Measurements from ENCODE around the gene L1CAM. TPM values are rescaled to one million over a fixed set of nuclear protein-coding genes. Genes with fewer than 3 reads are reported as not detected.

The L1CAM gene
- total and polyA plus RNA-seq, 2 experiments from 2014 or later: 0.33 to 0.69 TPM

- Histone ChIP-seq H3K79me2 (no peaks in the 10 kb centered on the region), H3K9me3 (ENCODE audit: low read depth) (no peaks in the 10 kb centered on the region), H3K4me2 (no peak overlapping the region), H3K9me2 (replicated peaks; ENCODE audit: insufficient read depth) (no peaks in the 10 kb centered on the region), H3K4me3 (no peak overlapping the region), H3K27ac (no peak overlapping the region), H3K36me3 (replicated peaks; ENCODE audit: insufficient read depth, low read depth) (no peaks in the 10 kb centered on the region), H2AFZ (no peak overlapping the region), H3K27me3 (no peaks in the 10 kb centered on the region), H4K20me1 (ENCODE audit: insufficient read depth, poor library complexity, severe bottlenecking) (no peaks in the 10 kb centered on the region), H3K4me1 (ENCODE audit: insufficient read depth) (no peaks in the 10 kb centered on the region)
- WGBS (ENCODE audit: low lambda C conversion rate, missing lambda C conversion rate): 37% methylated on average over 3 of the region's 3 CpGs
- DNase-seq (ENCODE audit: low spot score): no peak
- TF ChIP-seq CTCF (IDR thresholded peaks at IDR 0.05; ENCODE audit: poor library complexity): no peak
- TF ChIP-seq EZH2 (IDR thresholded peaks at IDR 0.05; ENCODE audit: borderline replicate concordance): no peak
- TF ChIP-seq EZH2phosphoT487 (IDR thresholded peaks at IDR 0.05; ENCODE audit: low read depth, severe bottlenecking, unreplicated experiment): no peak
Measured at GRCh38 chrX:153853180-153853901, 32.6 kb downstream of the L1CAM start.

DNA sequence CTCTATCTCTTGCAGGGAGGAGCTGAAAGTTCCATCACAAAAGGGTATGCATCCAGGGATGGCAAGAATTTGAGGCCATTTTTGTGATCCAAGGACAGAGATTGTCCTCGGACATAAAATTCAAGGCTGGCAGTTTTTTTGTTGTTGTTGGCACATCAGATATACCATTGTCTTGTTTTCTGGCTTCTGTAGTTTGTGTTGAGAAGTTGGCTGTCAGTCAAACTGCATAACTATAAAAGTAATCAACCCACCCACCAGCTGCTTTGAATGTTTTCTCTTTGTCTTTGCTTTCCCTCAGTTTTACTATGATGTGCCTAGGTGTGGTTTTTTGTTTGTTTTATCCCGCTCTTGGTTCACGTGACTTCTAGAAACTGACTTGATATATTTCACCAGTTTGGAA is 34.0 kb downstream of the L1CAM start:
- no peak for DNase-seq (ENCODE audit: low spot score)
- Histone ChIP-seq H3K4me1 (ENCODE audit: insufficient read depth) (no peaks in the 10 kb centered on the region), H3K27me3 (no peaks in the 10 kb centered on the region), H3K4me3 (no peak overlapping the region), H3K27ac (no peak overlapping the region), H4K20me1 (ENCODE audit: insufficient read depth, poor library complexity, severe bottlenecking) (no peaks in the 10 kb centered on the region), H3K79me2 (no peaks in the 10 kb centered on the region), H3K9me2 (replicated peaks; ENCODE audit: insufficient read depth) (no peaks in the 10 kb centered on the region), H2AFZ (no peak overlapping the region), H3K9me3 (ENCODE audit: low read depth) (no peaks in the 10 kb centered on the region), H3K4me2 (no peak overlapping the region), H3K36me3 (replicated peaks; ENCODE audit: insufficient read depth, low read depth) (no peaks in the 10 kb centered on the region)
- 77% methylated on average over 3 of the region's 3 CpGs for WGBS (ENCODE audit: low lambda C conversion rate, missing lambda C conversion rate)
- no peak for TF ChIP-seq CTCF (IDR thresholded peaks at IDR 0.05; ENCODE audit: poor library complexity)
- no peak for TF ChIP-seq EZH2phosphoT487 (IDR thresholded peaks at IDR 0.05; ENCODE audit: low read depth, severe bottlenecking, unreplicated experiment)
- TF ChIP-seq EZH2 (IDR thresholded peaks at IDR 0.05; ENCODE audit: borderline replicate concordance): no peak

DNA sequence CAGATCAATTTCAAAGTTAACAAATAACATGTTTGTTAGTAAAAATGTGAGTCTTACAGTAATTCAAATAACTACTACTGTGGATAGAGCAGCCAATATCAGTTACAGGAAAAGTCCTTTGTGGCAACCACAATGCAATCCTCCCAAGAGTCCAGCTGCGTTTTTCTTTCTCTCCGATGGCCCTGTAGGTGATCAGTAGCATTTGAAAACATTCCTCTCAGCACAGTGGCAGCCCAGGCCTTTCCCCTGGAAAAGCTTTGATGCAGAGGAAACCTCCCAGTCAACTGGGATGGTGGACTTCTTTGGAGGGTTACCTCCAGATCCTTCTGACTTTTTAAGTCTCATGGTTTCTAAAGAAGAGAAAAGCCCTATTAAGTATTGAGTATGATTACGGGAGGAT is 37.6 kb downstream of the L1CAM start:
- H3K36me3 ChIP-seq (replicated peaks; ENCODE audit: insufficient read depth, low read depth): no peaks in the 10 kb centered on the region
- H3K27ac ChIP-seq: no peak overlapping the region
- no peaks in the 10 kb centered on the region for H3K9me2 ChIP-seq (replicated peaks; ENCODE audit: insufficient read depth)
- H3K4me3 ChIP-seq: no peak overlapping the region
- WGBS (ENCODE audit: low lambda C conversion rate, missing lambda C conversion rate): 54% methylated on average over 3 of the region's 3 CpGs
- DNase-seq (ENCODE audit: low spot score): no peak
- H3K4me2 ChIP-seq: no peak overlapping the region
- no peak for TF ChIP-seq CTCF (IDR thresholded peaks at IDR 0.05; ENCODE audit: poor library complexity)
- no peak for TF ChIP-seq EZH2phosphoT487 (IDR thresholded peaks at IDR 0.05; ENCODE audit: low read depth, severe bottlenecking, unreplicated experiment)
- TF ChIP-seq EZH2 (IDR thresholded peaks at IDR 0.05; ENCODE audit: borderline replicate concordance): no peak
- no peak overlapping the region for H2AFZ ChIP-seq
- H3K4me1 ChIP-seq (ENCODE audit: insufficient read depth): no peaks in the 10 kb centered on the region
- no peaks in the 10 kb centered on the region for H3K9me3 ChIP-seq (ENCODE audit: low read depth)
- H3K79me2 ChIP-seq: no peaks in the 10 kb centered on the region
- H4K20me1 ChIP-seq (ENCODE audit: insufficient read depth, poor library complexity, severe bottlenecking): no peaks in the 10 kb centered on the region
- H3K27me3 ChIP-seq: peaks cover 25% of the 10 kb centered on the region
